Urinary bladder (tissue), 4 donors: ENCODE data around the gene UBE2M. TPM values are rescaled to one million over a fixed set of nuclear protein-coding genes. Genes with fewer than 3 reads are reported as not detected.
"Not testable (repeated sequence)": the region's sequence is repeated elsewhere in the genome, so short reads cannot be mapped to it uniquely, and the experiment has no call there.

Source experiments
- DNase-seq: peaks from one replicate; pipeline ENCODE4 v3.0.0-alpha.2; 2015; ENCODE audit errors: extremely low spot score
- H3K27ac ChIP-seq: one replicate; pipeline ENCODE4 v1.5.1; 2013; ENCODE audit warnings: low read depth, mild to moderate bottlenecking, moderate library complexity
- H3K36me3 ChIP-seq: one replicate; pipeline ENCODE4 v1.6.1; 2013; ENCODE audit warnings: mild to moderate bottlenecking, moderate library complexity; ENCODE audit not compliant: insufficient read depth
- H3K4me1 ChIP-seq: one replicate; pipeline ENCODE4 v1.6.1; 2013; ENCODE audit warnings: mild to moderate bottlenecking, moderate library complexity; ENCODE audit not compliant: insufficient read depth
- H3K4me3 ChIP-seq: one replicate; pipeline ENCODE4 v1.5.1; 2013; ENCODE audit warnings: low read depth, low read length
- WGBS: extraction: QIAGEN DNeasy Blood & Tissue Kit; methylation state at CpG from one replicate; pipeline ENCODE4 v1.1.7; 2013; 5-methylcytosine and 5-hydroxymethylcytosine counted together
- polyA plus RNA-seq: library from polyadenylated mRNA; stranded (reverse); fragments of 200-250 nt; gene quantifications from one replicate; pipeline ENCODE4 v1.2.3, GENCODE V29; 2013
- small RNA-seq: library from RNA; depleted of rRNA; stranded (forward); fragments of <200 nt; gene quantifications from one replicate; pipeline ENCODE3, GENCODE V24; 2014
- total RNA-seq: library from RNA; depleted of rRNA; stranded (reverse); fragments of >200 nt; gene quantifications from one replicate; pipeline ENCODE4 v1.2.3, GENCODE V29; 2014
- donor health status: healthy with polysubstance abuse.
- donor health status: healthy.

The UBE2M gene
- total and polyA plus RNA-seq, 2 donors = 31.0 to 69.3 TPM

GRCh38 chr19:58511353-58512208, 46.8 kb downstream of the UBE2M start, which contains the start of gene SLC27A5:
TSS of gene SLC27A5 (minus strand) at chr19:58511992. CDS start at chr19:58511955, 37 bp downstream.
- H3K4me1 ChIP-seq = no peaks in the 10 kb centered on the region
- no peak for DNase-seq
- no peak within 1 kb of the TSS for H3K27ac ChIP-seq
- no peaks in the 10 kb centered on the region for H3K36me3 ChIP-seq
- H3K4me3 ChIP-seq = no peak within 1 kb of the TSS
- WGBS = 87% methylated on average over 25 of the region's 25 CpGs

- Histone ChIP-seq H3K27ac (no peak overlapping the region), H3K4me3 (no peak overlapping the region), H3K36me3 (no peaks in the 10 kb centered on the region), H3K4me1 (no peaks in the 10 kb centered on the region)
- no peak for DNase-seq
- 81% methylated on average over 8 of the region's 8 CpGs for WGBS
Measured at GRCh38 chr19:58510084-58510862, 48.1 kb downstream of the UBE2M start.

DNA sequence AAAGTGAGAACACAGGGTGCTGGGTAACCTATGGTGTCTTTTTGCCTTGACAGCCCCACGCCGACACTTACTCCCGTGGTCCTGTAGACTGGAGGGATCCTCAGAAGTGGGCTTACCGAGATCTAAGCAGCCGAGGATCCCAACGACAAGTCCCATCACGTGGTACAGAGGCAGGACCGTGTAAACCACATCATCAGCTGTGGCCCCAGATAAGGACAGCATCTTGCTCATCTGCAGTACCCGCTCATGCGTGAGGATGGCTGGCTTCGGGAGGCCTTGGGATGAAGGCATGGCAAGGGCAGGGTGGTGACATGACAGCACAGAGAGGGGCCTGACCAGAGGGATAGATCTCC, 48.7 kb downstream of the UBE2M start:
- Histone ChIP-seq H3K4me1 (no peaks in the 10 kb centered on the region), H3K4me3 (no peak overlapping the region), H3K36me3 (no peaks in the 10 kb centered on the region), H3K27ac (no peak overlapping the region)
- no peak for DNase-seq
- WGBS = 78% methylated on average over 11 of the region's 11 CpGs

DNA sequence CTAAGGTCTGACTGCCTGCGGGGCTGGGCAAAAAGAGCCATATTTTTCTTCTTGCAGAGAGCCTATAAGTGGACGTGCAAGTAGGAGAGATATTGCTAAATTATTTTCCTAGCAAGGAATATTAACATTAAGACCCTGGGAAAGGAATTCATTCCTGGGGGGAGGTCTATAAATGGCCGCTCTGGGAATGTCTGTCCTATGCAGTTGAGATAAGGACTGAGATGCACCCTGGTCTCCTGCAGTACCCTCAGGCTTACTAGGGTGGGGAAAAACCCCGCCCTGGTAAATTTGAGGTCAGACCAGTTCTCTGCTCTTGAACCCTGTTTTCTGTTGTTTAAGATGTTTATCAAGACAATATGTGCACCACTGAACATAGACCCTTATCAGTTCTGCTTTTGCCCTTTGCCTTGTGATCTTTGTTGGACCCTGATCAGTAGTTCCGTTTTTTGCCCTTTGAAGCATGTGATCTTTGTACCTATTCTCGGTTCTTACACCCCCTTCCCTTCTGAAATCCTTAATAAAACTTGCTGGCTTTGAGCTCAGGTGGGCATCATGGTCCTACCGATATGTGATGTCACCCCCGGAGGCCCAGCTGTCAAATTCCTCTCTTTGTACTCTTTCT, 50.7 kb downstream of the UBE2M start:
- not testable (repeated sequence) for H3K4me1 ChIP-seq, H3K27ac ChIP-seq, H3K4me3 ChIP-seq, DNase-seq, H3K36me3 ChIP-seq
- 71% methylated on average over 8 of the region's 8 CpGs for WGBS

Small RNA genes lying within 50 kb of the gene (small RNA-seq; reads per million reads assigned to genes)
- gene MIR6807 = not detected
- gene RN7SL525P = not detected

Other genes with a start within 250 kb of the UBE2M start
- gene ZSCAN22, start 231.6 kb downstream of the UBE2M start, total RNA-seq = 2.9 TPM
- 1.6 TPM for gene ZSCAN22, start 231.6 kb downstream of the UBE2M start, polyA plus RNA-seq
- 0.69 TPM for gene A1BG, start 205.1 kb downstream of the UBE2M start, total RNA-seq
- 19.3 TPM for gene A1BG, start 205.1 kb downstream of the UBE2M start, polyA plus RNA-seq
- gene ZNF497, start 195.9 kb downstream of the UBE2M start, total RNA-seq = 2.1 TPM
- 0.73 TPM for gene ZNF497, start 195.9 kb downstream of the UBE2M start, polyA plus RNA-seq
- 1.5 TPM for gene ZNF837, start 177.6 kb downstream of the UBE2M start, total RNA-seq
- gene ZNF837, start 177.6 kb downstream of the UBE2M start, polyA plus RNA-seq = 1.6 TPM
- gene RPS5, start 171.3 kb downstream of the UBE2M start, total RNA-seq = 1,214 TPM
- gene RPS5, start 171.3 kb downstream of the UBE2M start, polyA plus RNA-seq = 1,879 TPM
- not detected for gene RNF225, start 163.0 kb downstream of the UBE2M start, total RNA-seq
- 0.11 TPM for gene RNF225, start 163.0 kb downstream of the UBE2M start, polyA plus RNA-seq
- 13.6 TPM for gene ZNF584, start 150.0 kb downstream of the UBE2M start, total RNA-seq
- 18.5 TPM for gene ZNF584, start 150.0 kb downstream of the UBE2M start, polyA plus RNA-seq
- gene ZNF132, start 118.5 kb downstream of the UBE2M start, total RNA-seq = 11.9 TPM
- 2.3 TPM for gene ZNF132, start 118.5 kb downstream of the UBE2M start, polyA plus RNA-seq
- gene ZNF324B, start 107.0 kb downstream of the UBE2M start, total RNA-seq = 6.6 TPM
- 5.4 TPM for gene ZNF324B, start 107.0 kb downstream of the UBE2M start, polyA plus RNA-seq
- gene ZNF324, start 91.5 kb downstream of the UBE2M start, total RNA-seq = 9.5 TPM
- 8.6 TPM for gene ZNF324, start 91.5 kb downstream of the UBE2M start, polyA plus RNA-seq
- 6.0 TPM for gene ZNF446, start 82.3 kb downstream of the UBE2M start, total RNA-seq
- 16.2 TPM for gene ZNF446, start 82.3 kb downstream of the UBE2M start, polyA plus RNA-seq
- 3.5 TPM for gene SLC27A5, start 46.6 kb downstream of the UBE2M start, total RNA-seq
- gene SLC27A5, start 46.6 kb downstream of the UBE2M start, polyA plus RNA-seq = 16.8 TPM
- 3.3 TPM for gene ZBTB45, start 38.8 kb downstream of the UBE2M start, total RNA-seq
- gene ZBTB45, start 38.8 kb downstream of the UBE2M start, polyA plus RNA-seq = 18.4 TPM
- gene TRIM28, start 14.5 kb downstream of the UBE2M start, total RNA-seq = 177 TPM
- gene TRIM28, start 14.5 kb downstream of the UBE2M start, polyA plus RNA-seq = 282 TPM
- 38.4 TPM for gene CHMP2A, start 3.5 kb downstream of the UBE2M start, total RNA-seq
- gene CHMP2A, start 3.5 kb downstream of the UBE2M start, polyA plus RNA-seq = 212 TPM
- 12.4 TPM for gene MZF1, start 14.7 kb upstream of the UBE2M start, total RNA-seq
- 22.1 TPM for gene MZF1, start 14.7 kb upstream of the UBE2M start, polyA plus RNA-seq